ENCODE measurements around the gene DRAXIN.

DRAXIN gene

DNA sequence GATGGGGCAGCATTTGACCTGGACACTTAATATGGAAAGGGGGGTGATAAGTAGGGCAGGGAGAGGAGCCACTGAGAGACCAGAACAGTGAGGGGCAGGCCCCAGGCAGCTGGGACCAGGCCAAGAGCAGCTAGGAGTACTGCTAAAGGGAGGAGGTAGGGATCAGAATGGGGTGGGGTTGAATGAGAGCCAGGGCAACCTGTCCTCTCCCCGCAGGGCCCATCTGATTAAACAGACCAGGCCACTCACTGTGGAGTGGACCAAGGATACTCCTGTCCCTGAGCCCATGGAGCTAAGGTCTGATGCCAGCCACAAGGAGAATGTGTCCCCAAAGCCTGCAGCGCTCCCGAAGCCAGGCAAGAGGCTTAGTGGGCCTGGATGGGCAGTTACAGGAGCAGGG is 72.6 kb downstream of the DRAXIN start:
- no peak for DNase-seq (ENCODE audit: low read depth in 2 of 2)

DNA sequence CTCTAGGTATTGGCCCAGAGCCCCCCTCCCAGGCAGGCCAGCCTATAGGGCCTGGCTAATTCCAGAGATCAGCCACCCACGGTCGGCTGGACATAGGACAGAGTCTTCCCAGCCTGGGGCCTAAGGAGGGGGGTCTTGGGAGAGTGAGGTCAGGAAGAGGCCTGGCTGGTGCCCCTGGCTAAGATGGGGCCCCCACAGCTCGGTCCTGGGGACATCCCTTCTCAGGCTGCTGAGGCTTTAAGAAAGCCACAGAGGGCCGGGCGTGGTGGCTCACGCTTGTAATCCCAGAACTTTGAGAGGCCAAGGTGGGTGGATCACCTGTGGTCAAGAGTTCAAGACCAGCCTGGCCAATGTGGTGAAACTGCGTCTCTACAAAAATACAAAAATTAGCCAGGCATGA is 73.0 kb downstream of the DRAXIN start:
- no peak for DNase-seq (ENCODE audit: low read depth in 2 of 2)

DNA sequence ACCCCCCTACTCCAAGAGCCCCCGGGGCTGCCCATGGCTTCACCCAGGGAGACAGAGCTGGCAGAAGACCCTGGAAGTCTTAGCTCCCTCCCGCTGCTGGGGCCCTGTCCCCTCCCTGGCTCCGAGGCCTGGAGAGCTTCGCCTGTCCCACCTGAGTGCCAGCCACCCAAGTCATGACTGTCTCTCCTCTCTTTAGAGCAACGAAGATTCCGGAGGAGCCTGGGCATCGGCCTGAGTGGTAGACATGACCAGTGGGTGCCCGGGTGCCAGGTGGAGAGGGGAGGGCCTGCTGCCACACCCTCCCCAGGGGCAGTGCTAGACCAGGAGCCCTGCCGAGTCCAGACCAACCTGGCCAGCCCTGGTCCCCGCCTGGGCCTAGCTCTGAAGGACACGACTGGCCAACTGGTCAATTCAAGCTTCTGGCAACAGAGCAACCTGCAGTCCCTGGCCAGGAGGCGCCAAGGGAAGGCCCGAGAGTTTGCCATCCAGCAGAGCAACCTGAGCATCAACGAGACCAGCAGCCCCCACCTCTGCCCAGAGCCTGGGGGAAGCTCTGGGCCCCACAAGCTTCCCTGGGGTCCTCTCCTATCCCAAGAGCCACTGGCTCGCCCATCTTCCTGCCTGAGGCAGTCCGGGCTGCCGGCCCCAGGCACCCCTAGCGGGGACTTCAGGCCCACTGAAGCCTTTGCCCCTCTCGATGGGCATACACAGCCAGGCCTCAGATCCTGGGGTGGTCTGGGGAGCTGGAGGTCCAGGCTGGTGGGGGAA is 74.3 kb downstream of the DRAXIN start:
- no peak for DNase-seq (ENCODE audit: low read depth in 2 of 2)

DNA sequence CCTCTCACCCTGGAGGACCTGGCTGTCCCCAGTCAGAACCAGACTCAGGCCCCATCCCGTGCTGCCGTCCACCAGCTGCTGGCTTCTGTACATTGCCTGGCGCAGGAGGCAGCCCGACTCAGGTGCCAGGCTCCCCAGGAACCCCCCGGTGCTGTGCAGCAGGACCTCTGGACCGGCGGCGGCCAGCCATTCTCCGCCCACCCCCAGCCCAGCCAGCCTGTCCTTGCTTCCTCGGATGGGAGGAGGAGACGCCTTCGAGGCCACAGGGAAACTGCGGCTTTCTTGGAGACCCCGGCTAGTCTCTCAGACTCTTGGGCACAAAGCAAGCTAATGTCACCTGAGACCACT is 74.9 kb downstream of the DRAXIN start:
- no peak for DNase-seq (ENCODE audit: low read depth in 2 of 2)

DNA sequence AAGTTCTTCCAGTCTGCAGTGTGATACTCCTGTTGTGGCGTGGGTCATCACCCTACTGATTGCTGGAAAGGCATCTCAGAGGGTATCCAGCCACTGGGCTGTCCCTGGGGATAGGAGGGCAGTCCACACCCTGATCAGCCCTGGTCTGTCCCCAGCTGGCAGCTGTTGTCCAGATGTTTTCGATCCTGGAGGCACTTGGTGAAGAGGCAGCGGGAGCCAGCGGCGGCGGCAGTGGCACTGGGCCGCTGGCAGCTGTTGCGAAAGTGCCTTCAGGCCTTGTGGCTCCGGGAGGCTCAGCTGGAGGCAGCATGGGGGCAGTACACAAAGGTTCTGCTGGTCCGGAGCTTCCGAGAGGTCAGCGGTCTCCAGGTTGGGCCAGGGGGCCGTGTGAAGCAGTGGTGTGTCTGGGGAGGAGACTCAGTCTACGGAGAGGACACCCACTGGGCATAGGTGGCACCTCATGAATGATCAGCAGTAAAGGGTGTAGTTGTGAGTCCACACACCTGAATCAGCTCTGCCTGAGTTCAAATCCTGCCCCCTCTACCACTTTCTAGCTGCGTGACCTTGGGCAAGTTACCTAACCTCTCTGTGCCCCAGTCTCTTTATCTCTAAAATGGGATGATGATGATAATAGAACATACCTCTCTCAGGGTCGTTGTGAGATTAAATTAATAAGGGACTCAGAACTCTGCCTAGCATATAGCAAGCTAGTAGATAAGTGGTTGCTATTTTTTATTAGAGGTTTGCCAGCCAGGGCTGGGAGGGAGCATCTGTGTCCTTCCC is 76.6 kb downstream of the DRAXIN start:
- no peak for DNase-seq (ENCODE audit: low read depth in 2 of 2)

DNA sequence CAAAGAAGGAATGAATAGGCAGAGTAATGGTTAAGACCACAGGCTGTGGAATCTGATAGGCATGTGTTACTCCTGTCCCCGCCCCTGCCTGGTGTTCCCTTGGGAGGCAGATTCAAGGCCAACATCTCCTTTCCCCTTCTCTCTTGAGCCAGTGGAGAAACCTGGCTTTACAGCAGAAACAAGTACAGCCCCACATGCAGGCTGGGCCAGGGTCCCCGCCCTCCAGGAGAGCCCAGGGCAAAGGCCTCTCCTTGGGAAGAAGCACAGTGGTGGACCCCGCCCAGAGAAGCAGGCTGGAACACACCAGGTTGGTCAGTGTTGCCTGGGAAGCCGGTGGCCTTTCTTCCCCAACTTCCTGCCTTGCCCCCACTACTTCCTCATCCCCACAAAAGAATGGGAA is 77.3 kb downstream of the DRAXIN start:
- DNase-seq (ENCODE audit: low read depth in 2 of 2), result no peak

DNA sequence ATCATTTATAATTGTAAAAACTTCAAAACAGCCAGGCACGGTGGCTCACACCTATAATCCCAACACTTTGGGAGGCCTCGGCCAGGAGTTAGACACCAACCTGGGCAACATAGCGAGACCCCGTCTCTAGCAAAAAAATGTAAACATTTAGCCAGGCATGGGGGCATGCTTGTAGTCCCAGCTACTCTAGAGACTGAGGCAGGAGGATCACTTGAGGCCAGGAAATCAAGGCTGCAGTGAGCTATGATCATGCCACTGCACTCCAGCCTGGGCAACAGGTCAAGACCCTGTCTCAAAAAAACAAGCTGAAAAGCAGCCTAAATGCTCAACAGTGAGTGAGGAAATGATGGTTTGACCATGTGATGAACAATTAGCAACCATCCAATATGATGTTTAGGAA is 77.8 kb downstream of the DRAXIN start:
- DNase-seq (ENCODE audit: low read depth in 2 of 2), result no peak

DNA sequence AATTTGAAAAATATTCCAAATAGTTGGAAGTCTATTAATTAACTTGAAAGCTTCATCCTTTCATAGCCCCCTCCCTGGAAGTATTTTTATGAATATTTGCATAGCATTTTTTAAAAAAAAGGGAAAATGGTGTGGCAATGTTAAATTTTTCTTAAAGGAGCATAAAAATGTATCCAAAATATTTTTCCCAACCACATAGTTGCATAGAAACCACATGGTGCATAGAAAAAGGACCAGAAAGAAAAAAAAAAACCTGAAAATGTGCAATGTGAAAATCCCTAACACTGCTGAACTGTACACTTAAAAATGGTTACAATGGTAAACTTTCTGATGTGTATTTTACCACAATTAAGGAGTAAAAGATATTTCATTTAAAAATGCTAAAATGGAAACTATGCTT is 78.5 kb downstream of the DRAXIN start:
- no peak for DNase-seq (ENCODE audit: low read depth in 2 of 2)

DNA sequence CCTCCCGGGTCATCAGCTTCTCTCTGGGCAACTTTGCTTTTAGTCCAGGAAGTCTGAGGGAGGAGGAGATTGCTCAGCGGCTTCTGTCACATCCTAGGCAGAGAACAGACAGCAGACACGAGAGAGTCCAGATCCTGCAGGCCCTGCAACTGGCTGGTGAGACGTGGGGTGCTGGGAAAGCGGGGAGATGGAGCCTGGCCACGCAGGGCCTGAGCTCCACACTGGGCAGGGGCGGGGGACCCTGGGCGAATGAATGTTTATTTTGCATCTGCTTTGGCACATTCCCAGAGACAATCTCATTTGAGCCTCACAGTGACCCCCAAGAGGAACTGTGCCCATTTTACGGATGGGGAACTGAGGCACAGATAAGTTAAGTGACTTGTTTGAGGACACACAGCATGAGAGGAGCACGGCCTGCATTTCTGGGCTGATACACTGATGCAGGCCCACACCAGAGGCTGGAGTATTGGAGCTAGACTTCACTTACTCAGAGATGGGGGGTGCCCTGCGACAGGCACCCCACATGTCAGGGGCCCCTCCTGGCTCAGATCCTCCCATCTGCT is 80.1 kb downstream of the DRAXIN start:
- no peak for DNase-seq (ENCODE audit: low read depth in 2 of 2)

DNA sequence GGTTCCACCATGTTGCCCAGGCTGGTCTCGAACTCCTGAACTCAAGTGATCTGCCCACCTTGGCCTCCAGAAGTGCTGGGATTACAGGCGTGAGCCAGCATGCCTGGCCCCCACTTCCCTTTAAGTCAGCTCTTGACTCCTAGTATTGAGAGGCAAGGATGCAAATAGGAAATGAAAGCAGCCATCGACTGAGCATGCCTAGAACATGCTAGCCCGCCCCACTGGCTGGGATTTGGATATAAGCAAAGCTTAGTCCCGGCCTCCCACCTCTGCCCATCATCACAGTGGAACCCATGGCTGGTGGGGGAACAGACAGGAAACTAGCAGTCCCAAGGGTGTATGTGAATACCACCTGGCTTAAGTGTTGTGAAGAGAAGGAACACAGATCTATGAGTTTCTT is 80.9 kb downstream of the DRAXIN start:
- DNase-seq (ENCODE audit: low read depth in 2 of 2), result no peak

DNA sequence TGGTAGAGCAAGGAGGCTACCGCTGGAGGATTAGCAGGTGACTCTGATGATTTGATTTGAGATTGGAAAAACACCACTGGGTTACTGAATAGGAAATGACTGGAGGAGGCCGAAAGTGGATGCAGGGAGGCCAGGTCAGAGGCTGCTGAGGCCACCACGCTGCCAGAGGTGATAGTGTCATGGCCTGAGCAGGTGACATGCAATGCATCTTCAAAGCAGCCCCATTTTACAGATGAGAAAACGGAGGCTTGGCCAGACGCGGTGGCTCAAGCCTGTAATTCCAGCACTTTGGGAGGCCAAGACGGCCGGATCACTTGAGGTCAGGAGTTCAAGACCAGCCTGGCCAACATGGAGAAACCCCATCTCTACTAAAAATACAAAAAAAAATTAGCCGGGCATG is 83.2 kb downstream of the DRAXIN start:
- no peak for DNase-seq (ENCODE audit: low read depth in 2 of 2)

All from stimulated activated CD4-positive, alpha-beta T cell treated with anti-CD3 and anti-CD28 coated beads, Interleukin-15, amount 100 ng/mL, for 48 hours (primary cell).